Measurements from ENCODE around the gene ARID3A. TPM values are rescaled to one million over a fixed set of nuclear protein-coding genes. Genes with fewer than 3 reads are reported as not detected.

Gene ARID3A
- total RNA-seq, 2 experiments from 2014 or later = 18.7 to 22.1 TPM

- TF ChIP-seq CTCF (IDR thresholded peaks at IDR 0.05) = no peak
- ChIA-PET POLR2A (interaction anchor here (0.7 to 1.6 kb wide), 3 partner anchors 14 to 46 kb away, joined by 3 to 5 read pairs (median 3); partner anchors contain the start of gene WDR18), CTCF (interaction anchor here (0.6 to 1.2 kb wide), 3 partner anchors 14 to 57 kb away, joined by 3 to 4 read pairs (median 3); no protein-coding TSS in a partner anchor)
- intact Hi-C loops (cut with micrococcal nuclease) = no loop called here
- no peak overlapping the region for H3K27ac Mint-ChIP-seq
- peaks cover 3% of the 10 kb centered on the region for H3K36me3 Mint-ChIP-seq (ENCODE audit: low read depth)
- peaks cover 32% of the 10 kb centered on the region for H3K4me1 Mint-ChIP-seq (ENCODE audit: low read depth)
- DNase-seq (no peak), ATAC-seq (no peak)
- H3K9me3 Mint-ChIP-seq = peaks cover 3% of the 10 kb centered on the region
- H3K27me3 Mint-ChIP-seq = peaks cover 6% of the 10 kb centered on the region
- H3K4me3 Mint-ChIP-seq = no peak overlapping the region
Measured at GRCh38 chr19:938233-938923, 12.5 kb downstream of the ARID3A start.

GRCh38 chr19:939439-939838 lies 13.6 kb downstream of the ARID3A start:
- ChIA-PET POLR2A (interaction anchor here (1.6 kb wide), 1 partner anchor 45 kb away, joined by 5 read pairs; the partner anchor contains the start of gene WDR18), CTCF (interaction anchor here (1.0 to 2.4 kb wide), 2 partner anchors 43 to 44 kb away, joined by 3 to 5 read pairs; partner anchors contain the start of gene WDR18)
- Mint-ChIP-seq H3K9me3 (peaks cover 3% of the 10 kb centered on the region), H3K36me3 (ENCODE audit: low read depth) (peaks cover 3% of the 10 kb centered on the region), H3K27me3 (peaks cover 6% of the 10 kb centered on the region), H3K4me1 (ENCODE audit: low read depth) (peaks cover 27% of the 10 kb centered on the region), H3K27ac (no peak overlapping the region), H3K4me3 (no peak overlapping the region)
- intact Hi-C loops (cut with micrococcal nuclease) = no loop called here
- no peak for TF ChIP-seq CTCF (IDR thresholded peaks at IDR 0.05)
- DNase-seq (no peak), ATAC-seq (no peak)

- ChIA-PET CTCF (interaction anchor here (1.0 to 2.4 kb wide), 2 partner anchors 42 to 44 kb away, joined by 3 to 5 read pairs; partner anchors contain the start of gene WDR18), POLR2A (no interaction called here)
- H3K4me3 Mint-ChIP-seq = peak overlapping the region; percentile 39
- no peak for TF ChIP-seq CTCF (IDR thresholded peaks at IDR 0.05)
- H3K4me1 Mint-ChIP-seq (ENCODE audit: low read depth) = peaks cover 27% of the 10 kb centered on the region
- peaks cover 6% of the 10 kb centered on the region for H3K27me3 Mint-ChIP-seq
- ATAC-seq (no peak), DNase-seq (no peak)
- no peak overlapping the region for H3K27ac Mint-ChIP-seq
- peaks cover 3% of the 10 kb centered on the region for H3K9me3 Mint-ChIP-seq
- H3K36me3 Mint-ChIP-seq (ENCODE audit: low read depth) = peaks cover 3% of the 10 kb centered on the region
- intact Hi-C loops (cut with micrococcal nuclease) = no loop called here
Measured at GRCh38 chr19:939922-940321, 14.1 kb downstream of the ARID3A start.

GRCh38 chr19:940591-941291 lies 14.9 kb downstream of the ARID3A start:
- peaks cover 3% of the 10 kb centered on the region for H3K9me3 Mint-ChIP-seq
- peak; percentile 61 for ATAC-seq
- peak overlapping the region; percentile 69 for H3K4me3 Mint-ChIP-seq
- no peak overlapping the region for H3K27ac Mint-ChIP-seq
- H3K4me1 Mint-ChIP-seq (ENCODE audit: low read depth) = peaks cover 27% of the 10 kb centered on the region
- CTCF ChIA-PET = interaction anchor here (2.4 kb wide), 1 partner anchor 43 kb away, joined by 5 read pairs; the partner anchor contains the start of gene WDR18
- peak; percentile 65 for DNase-seq
- intact Hi-C loops (cut with micrococcal nuclease) = no loop called here
- POLR2A ChIA-PET = no interaction called here
- TF ChIP-seq CTCF (IDR thresholded peaks at IDR 0.05) = no peak
- H3K36me3 Mint-ChIP-seq (ENCODE audit: low read depth) = peaks cover 3% of the 10 kb centered on the region
- H3K27me3 Mint-ChIP-seq = peaks cover 6% of the 10 kb centered on the region
